GM18909 (cell line): ENCODE results near the gene MKX.

Source experiments
- ATAC-seq: cut with Tn5 transposase; IDR thresholded peaks from one replicate; pipeline ENCODE4 v1.9.1; 2021; ENCODE audit warnings: mild to moderate bottlenecking; ENCODE audit not compliant: unreplicated experiment, poor library complexity

The MKX gene

GRCh38 chr10:27743012-27743876, 2.4 kb downstream of the MKX start:
- ATAC-seq = no peak

- peak; percentile 96 for ATAC-seq
These were observed 3.2 kb downstream of the MKX start for GRCh38 chr10:27742195-27743011.

DNA sequence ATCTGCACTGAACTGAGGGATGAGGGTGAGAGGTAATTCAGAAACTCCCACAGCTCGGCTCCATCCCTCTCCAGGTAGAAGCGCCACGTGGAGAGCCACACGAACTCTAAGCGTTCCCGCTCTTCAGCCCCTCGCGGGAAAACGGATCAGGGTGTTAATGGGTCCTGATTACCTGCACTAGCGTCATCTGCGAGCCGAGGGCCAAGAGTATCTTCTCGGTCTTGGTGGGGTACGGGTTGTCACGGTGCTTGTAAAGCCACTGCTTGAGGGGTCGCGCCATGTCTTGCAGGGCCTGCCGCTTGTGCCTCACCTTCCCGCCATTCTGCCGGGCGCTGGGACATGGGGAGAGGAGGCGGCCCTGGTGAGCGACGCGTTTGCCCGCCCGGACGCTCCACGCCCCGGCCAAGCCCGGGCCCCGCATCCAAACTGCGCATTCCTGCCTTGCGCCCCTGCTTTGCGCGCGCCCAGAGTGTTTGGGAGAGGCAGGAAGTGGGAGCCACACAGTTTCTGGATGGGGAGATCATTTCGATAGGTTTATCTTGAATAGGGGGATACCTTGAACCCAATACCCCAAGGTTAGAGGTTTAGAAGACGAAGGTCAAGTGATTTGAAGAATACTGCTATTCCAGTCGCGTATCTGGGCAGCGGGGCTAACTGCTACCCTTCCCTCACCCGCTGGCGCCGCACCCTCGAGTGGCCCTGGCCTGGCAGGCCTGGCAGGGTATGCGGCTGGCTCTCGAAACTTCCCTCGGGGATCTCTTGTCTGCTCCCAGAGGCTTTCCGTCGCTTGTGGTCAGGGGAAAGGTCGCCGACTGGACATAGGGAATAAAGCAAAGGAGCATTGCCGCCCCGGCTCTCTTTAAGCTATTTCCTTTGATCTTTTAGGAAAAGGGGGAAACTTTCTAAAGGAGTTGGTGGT, 4.2 kb downstream of the MKX start:
- ATAC-seq = no peak

GRCh38 chr10:27736396-27736795, 9.2 kb downstream of the MKX start:
- ATAC-seq = no peak

- no peak for ATAC-seq
These were observed 15.6 kb downstream of the MKX start for GRCh38 chr10:27730041-27730440.

DNA sequence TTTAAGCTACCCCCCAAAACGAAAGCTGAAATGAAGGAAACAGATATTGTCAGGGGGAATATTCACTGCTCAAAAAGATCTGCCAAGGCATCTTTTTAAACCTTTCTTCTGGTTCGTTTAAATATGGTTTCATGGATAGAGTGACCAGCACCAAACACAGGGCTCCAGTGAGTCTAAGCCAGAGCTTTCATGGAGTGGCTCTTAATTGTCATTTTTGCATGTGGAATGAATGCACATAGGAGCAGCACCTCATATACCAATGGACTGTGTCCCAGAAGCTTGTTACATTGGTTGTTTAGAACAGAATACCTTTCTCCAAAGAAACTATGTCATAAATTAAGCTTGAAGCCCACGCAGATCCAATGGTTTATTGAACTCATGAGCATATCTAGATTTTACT, 17.3 kb downstream of the MKX start:
- ATAC-seq = no peak

DNA sequence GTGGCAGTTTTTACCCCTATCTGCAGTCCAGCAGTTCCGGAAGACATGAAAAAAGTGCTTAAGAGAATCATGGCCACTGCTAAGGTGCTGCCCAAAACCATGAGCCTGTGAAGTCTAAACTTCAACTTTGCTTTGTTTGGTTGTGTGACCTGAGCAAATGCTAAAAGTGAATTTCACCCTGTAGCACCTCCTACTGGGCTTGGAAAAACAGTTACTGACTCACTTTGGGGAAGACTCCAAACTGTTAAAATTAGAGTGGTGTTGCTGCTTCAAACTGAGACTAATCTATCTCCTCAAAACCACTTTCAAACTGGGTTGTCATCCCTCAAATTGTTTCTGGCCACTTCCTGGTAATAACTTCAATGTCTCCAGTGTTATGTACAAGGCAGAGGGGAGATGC, 21.3 kb downstream of the MKX start:
- ATAC-seq = no peak

DNA sequence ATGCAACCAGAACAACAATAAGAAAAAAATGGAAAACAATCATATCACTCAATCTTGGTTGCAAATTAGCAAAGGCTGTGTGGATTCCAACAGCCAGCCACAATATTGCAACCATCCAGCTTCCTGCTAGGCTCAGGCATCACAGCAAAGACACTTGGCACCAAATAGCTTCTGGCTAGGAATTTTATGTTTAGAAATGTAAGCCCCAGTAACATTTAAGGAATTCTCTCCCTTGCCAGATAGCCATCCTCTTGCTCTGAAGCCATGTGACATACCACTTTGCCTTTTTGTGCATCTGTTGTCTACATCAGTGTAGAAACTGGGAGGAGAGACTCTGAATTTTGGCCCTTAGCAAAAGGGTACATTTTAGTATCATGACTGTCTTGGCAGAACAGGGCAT, 22.2 kb downstream of the MKX start:
- no peak for ATAC-seq

DNA sequence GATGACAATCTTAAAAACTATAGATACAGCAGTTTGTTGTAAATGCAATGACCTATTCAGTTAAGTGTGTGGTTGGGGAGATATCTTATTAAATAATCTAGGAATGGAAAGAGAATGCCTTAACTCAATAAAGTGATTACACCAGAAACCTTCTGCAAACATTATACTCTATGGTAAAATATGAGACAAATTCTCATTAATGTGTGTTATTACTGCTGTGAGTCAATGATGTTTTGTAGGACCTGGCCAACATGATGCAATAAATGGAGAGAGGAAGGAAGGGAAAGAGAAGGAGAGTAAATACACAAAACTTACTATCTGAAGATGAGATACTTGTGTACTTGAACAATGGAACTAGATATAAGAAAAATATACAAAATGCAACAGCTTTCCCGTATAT, 25.1 kb downstream of the MKX start:
- no peak for ATAC-seq

DNA sequence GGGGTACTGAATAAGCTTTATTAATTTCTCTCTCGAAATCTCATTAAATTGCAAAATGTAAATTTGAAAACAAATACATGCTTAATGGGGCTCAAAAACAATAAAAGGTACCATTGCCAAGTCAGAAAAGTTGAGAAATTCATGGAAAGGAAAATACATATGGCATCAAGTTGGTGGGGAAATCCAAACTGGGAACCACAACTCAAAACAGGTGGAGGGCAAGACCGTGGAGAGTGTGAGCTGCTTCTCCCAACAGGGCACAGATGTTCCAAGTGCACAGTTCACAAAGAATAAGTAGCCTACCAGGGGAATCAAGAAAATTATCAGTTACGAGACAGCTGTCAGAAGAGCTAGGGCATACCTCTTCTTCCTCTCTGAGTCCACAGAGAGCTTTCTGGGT, 26.6 kb downstream of the MKX start:
- ATAC-seq = no peak

DNA sequence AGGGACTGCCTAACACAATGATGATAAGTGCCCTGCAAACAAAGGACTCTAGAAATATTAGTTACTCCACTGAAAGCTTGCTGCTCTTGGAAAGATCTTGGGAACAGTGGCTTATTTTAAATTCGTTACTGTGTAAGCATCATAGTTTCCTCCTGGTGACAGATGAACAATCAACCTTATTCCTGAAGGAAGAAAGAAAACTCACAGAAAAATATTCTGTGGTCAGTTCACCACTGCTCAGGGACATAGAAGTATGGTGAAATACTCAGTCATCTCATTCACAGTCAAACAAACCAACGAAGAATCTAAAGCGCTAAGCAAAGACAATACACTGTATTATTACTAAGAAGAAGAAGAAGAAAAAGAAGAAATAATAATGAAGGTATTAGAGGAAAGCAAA, 27.8 kb downstream of the MKX start:
- no peak for ATAC-seq

DNA sequence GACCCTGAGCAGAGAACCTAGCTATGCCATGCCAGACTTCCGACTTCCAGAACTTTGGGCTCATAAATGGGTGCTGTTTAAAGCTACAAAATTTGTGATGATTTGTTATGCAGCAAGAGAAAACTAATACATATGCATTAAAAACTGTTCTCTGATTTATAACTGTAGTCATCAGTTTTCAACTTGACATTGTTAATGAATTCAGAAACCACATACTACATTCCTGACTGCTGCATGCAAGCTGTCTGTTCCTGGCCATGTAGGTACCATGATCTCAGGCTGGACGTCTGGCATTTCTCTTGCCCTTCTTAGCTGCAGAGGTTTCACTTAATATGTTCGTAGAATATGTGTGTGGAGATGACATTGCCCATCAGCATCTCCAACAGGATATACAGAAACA, 28.4 kb downstream of the MKX start:
- ATAC-seq = no peak

- ATAC-seq = no peak
These were observed 29.1 kb downstream of the MKX start for GRCh38 chr10:27716521-27716920.

DNA sequence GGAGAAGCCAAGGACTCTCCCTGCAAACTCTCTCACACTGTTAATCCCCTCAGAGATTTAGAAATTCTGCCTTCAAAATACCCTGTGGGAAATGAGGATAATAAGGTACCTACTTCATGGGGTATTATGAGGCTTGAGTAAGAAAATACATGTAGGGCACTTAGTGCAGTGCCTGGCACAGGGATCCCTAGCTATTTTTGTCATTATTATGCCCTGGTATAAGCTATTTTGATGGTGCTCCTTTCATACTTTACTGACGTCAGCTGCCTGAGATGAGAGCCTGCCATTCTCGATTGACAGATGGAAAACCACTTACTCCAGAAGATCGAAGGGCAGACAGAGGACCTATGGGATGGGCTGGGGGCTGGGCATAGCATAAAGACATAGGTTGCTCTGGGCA, 30.1 kb downstream of the MKX start:
- ATAC-seq = no peak

- no peak for ATAC-seq
These were observed 31.3 kb downstream of the MKX start for GRCh38 chr10:27714349-27714748.

GRCh38 chr10:27713941-27714340, 31.7 kb downstream of the MKX start:
- no peak for ATAC-seq

DNA sequence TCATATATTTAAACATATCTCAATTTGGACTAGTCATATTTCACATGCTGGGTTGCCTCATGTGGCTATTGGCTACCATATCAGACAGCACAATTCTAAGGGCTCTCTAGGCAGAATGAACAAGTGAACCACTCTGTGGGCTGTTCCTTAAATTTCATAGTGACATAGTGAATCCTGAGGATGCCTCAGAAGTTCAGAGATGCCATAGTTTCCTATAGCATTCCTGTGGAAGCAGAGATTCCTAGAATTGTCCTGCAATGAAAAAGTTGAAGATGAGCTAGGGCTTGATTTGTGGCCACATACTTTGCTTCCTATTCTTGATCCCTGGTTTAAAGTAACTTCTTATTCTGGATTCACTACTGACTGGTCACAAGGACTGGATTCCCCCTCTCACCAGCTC, 35.6 kb downstream of the MKX start:
- no peak for ATAC-seq

DNA sequence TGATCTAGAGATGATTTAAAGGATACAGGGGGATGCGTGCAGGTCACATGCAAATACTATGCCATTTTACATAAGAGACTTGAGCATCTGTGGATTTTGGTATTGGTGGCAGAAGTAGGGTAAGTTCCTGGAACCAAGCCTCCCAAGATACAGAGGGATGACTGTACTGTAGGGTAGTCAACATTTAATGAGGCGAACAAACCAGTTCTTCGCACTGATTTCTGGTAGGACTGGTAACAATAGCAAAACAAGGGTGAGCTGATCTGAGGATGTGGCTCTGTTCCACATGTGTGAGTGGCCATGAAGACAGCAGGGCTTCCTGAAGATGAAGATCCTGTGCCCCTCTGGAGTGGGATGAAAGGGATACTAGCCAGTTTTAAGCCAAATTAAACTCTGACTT, 36.3 kb downstream of the MKX start:
- ATAC-seq = no peak

GRCh38 chr10:27701938-27702537, 43.6 kb downstream of the MKX start:
- no peak for ATAC-seq

- no peak for ATAC-seq
These were observed 45.8 kb downstream of the MKX start for GRCh38 chr10:27699776-27700175.
